Breast epithelium (tissue), 3 donors: ENCODE results near the gene CLCNKB.

Experiments
- POLR2A ChIP-seq: fragments of 450-650 bp; IDR thresholded peaks from one replicate; pipeline ENCODE4 v1.6.1; 2016; ENCODE audit warnings: antibody characterized with exemption, mild to moderate bottlenecking, moderate library complexity
- POLR2AphosphoS5 ChIP-seq, 3 donors: sonication (generic); formaldehyde crosslinking; IDR thresholded peaks; one replicate each; pipeline ENCODE4 v1.6.1; 2017; ENCODE audit warnings: antibody characterized with exemption in 3 of 3
- TF ChIP-seq, protein P1 (sequence below), 3 donors: fragments of 450-650 bp; IDR thresholded peaks; one replicate each; pipeline ENCODE4 v1.5.1; 2016 to 2017; ENCODE audit warnings: antibody characterized with exemption in 3 of 3, mild to moderate bottlenecking in 3 of 3, moderate library complexity in 3 of 3

GRCh38 chr1:16055613-16056520 is 12.3 kb downstream of the CLCNKB start:
- TF ChIP-seq, protein P1, sequence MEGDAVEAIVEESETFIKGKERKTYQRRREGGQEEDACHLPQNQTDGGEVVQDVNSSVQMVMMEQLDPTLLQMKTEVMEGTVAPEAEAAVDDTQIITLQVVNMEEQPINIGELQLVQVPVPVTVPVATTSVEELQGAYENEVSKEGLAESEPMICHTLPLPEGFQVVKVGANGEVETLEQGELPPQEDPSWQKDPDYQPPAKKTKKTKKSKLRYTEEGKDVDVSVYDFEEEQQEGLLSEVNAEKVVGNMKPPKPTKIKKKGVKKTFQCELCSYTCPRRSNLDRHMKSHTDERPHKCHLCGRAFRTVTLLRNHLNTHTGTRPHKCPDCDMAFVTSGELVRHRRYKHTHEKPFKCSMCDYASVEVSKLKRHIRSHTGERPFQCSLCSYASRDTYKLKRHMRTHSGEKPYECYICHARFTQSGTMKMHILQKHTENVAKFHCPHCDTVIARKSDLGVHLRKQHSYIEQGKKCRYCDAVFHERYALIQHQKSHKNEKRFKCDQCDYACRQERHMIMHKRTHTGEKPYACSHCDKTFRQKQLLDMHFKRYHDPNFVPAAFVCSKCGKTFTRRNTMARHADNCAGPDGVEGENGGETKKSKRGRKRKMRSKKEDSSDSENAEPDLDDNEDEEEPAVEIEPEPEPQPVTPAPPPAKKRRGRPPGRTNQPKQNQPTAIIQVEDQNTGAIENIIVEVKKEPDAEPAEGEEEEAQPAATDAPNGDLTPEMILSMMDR (IDR thresholded peaks at IDR 0.05), result peak; percentile 94 to 98 (median 98)
- TF ChIP-seq POLR2A (no peak), POLR2AphosphoS5 (IDR thresholded peaks at IDR 0.05) (no peak)
